NCI-H345 (cell line): ENCODE data around the gene MAML1.

Source experiments
- DNase-seq: peaks from one replicate; lab custom pipeline; 2025; lab: John Stamatoyannopoulos, UW

The MAML1 gene

GRCh38 chr5:179822059-179822432 lies 89.4 kb downstream of the MAML1 start:
- DNase-seq: no peak

GRCh38 chr5:179822444-179822990 lies 89.9 kb downstream of the MAML1 start:
- no peak for DNase-seq

GRCh38 chr5:179823937-179824744 lies 91.5 kb downstream of the MAML1 start:
- no peak for DNase-seq

GRCh38 chr5:179824745-179825112 lies 92.1 kb downstream of the MAML1 start:
- no peak for DNase-seq

GRCh38 chr5:179825655-179826182 lies 93.1 kb downstream of the MAML1 start:
- DNase-seq: no peak
